VCaP (cell line): Measurements from ENCODE around the gene TSSK3.
"Not testable (repeated sequence)": the region's sequence is repeated elsewhere in the genome, so short reads cannot be mapped to it uniquely, and the experiment has no call there.

Experiments used
- H3K27ac ChIP-seq: fragments of 450-650 bp; 2 replicates; pipeline ENCODE4 v1.5.1; 2017
- TF ChIP-seq, protein P1 (sequence below): fragments of 450-650 bp; conservative IDR thresholded peaks from 2 replicates; pipeline ENCODE4 v1.5.1; 2017; ENCODE audit warnings: mild to moderate bottlenecking, moderate library complexity

TSSK3 gene

GRCh38 chr1:32351399-32352238 is 10.7 kb upstream of the TSSK3 start:
- TF ChIP-seq, protein P1, sequence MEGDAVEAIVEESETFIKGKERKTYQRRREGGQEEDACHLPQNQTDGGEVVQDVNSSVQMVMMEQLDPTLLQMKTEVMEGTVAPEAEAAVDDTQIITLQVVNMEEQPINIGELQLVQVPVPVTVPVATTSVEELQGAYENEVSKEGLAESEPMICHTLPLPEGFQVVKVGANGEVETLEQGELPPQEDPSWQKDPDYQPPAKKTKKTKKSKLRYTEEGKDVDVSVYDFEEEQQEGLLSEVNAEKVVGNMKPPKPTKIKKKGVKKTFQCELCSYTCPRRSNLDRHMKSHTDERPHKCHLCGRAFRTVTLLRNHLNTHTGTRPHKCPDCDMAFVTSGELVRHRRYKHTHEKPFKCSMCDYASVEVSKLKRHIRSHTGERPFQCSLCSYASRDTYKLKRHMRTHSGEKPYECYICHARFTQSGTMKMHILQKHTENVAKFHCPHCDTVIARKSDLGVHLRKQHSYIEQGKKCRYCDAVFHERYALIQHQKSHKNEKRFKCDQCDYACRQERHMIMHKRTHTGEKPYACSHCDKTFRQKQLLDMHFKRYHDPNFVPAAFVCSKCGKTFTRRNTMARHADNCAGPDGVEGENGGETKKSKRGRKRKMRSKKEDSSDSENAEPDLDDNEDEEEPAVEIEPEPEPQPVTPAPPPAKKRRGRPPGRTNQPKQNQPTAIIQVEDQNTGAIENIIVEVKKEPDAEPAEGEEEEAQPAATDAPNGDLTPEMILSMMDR, result 0 out of 2 replicates have a peak, but pooled peaks have one; percentile 9
- H3K27ac ChIP-seq, result peak overlapping the region; percentile 96

DNA sequence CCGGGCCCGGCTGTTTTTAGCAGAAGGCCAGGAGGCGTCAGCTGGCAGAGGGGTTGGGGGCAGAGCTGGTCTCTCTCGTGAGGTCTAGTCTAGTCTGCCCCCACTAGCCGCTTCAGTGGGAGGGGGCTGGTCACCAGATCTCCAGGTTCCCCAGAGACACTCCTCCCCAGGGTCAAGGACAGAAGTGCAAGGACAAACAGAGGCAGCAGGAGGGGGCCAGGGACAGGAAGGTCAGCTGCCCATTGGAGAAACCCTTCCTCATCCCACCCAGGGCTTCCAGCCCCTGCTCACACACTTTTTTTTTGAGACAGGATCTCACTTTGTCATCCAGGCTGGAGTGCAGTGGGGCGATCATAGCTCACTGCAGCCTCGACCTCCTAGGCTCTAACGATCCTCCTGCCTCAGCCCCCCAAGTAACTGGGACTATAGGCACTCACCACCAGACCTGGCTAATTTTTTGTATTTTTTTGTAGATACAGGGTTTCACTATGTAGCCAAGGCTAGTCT is 10.0 kb upstream of the TSSK3 start:
- H3K27ac ChIP-seq, result peak overlapping the region; percentile 96
- TF ChIP-seq, protein P1, result no peak

- TF ChIP-seq, protein P1, result no peak
- H3K27ac ChIP-seq, result peak overlapping the region; percentile 96
These were observed 9.4 kb upstream of the TSSK3 start for GRCh38 chr1:32352831-32353383.

DNA sequence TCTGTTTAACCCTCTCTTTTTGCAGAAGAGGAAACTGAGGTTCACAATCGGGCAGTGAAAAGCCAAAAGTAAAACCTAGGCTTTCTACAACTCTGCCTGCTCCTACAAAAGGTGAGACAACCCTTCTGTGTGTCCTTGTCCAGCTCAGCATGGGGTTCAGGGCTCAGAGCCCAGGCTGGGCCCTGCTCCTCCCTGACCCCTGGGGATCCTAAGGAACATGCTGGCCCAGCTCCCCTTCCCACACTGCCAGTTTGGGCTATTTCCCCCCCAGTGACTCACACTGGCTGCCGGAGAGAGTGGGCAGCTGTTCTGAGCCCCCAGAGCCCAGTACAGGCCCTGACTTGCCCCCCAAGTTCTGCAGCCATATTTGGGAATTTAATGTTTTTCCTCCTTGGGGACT is 8.9 kb upstream of the TSSK3 start:
- TF ChIP-seq, protein P1, result no peak
- H3K27ac ChIP-seq, result peak overlapping the region; percentile 96; the same call in 1 of the 2 replicates

GRCh38 chr1:32353886-32354570 is 8.3 kb upstream of the TSSK3 start:
- TF ChIP-seq, protein P1, result no peak
- no peak overlapping the region for H3K27ac ChIP-seq

GRCh38 chr1:32355778-32356177 is 6.6 kb upstream of the TSSK3 start:
- not testable (repeated sequence) for H3K27ac ChIP-seq

- no peak overlapping the region for H3K27ac ChIP-seq
- TF ChIP-seq, protein P1, result no peak
These were observed 5.9 kb upstream of the TSSK3 start for GRCh38 chr1:32356478-32356877.
